Activated T-helper 1 cell treated with anti-CD3 and anti-CD28 coated beads, Interleukin-12 subunit alpha, Interleukin-12 subunit beta, Interleukin-2, Interleukin-4 antibody, amounts not matched to agents 30 ng/mL and 10 ng/mL and 1 ng/mL, durations not matched to agents 14 hours and 24 hours and 36 hours (primary cell): ENCODE results near the gene PMPCA. TPM values are rescaled to one million over a fixed set of nuclear protein-coding genes. Genes with fewer than 3 reads are reported as not detected.

Source experiments
- DNase-seq: peaks from one replicate; pipeline ENCODE4 v3.0.0; 2021; ENCODE audit warnings: low spot score
- H3K27ac Mint-ChIP-seq: one replicate; pipeline ENCODE4 v1.8.0; 2021; ENCODE audit warnings: mild to moderate bottlenecking, mixed read lengths
- H3K27me3 Mint-ChIP-seq: one replicate; pipeline ENCODE4 v1.8.0; 2022; ENCODE audit warnings: mild to moderate bottlenecking, moderate library complexity, mixed read lengths; ENCODE audit not compliant: insufficient read depth
- H3K36me3 Mint-ChIP-seq: one replicate; pipeline ENCODE4 v1.8.0; 2021; ENCODE audit warnings: low read depth, mixed read lengths
- H3K4me1 Mint-ChIP-seq: one replicate; pipeline ENCODE4 v1.8.0; 2021; ENCODE audit warnings: low read depth, mixed read lengths
- H3K4me3 Mint-ChIP-seq: one replicate; pipeline ENCODE4 v1.8.0; 2021; ENCODE audit warnings: mild to moderate bottlenecking, moderate library complexity, mixed read lengths
- H3K9me3 Mint-ChIP-seq: one replicate; pipeline ENCODE4 v1.8.0; 2021; ENCODE audit warnings: mixed read lengths
- intact Hi-C: fragments of 100-400 bp; cut with micrococcal nuclease; formaldehyde crosslinking; loops from one replicate; pipeline ENCODE4 v1.15.1; 2024
- total RNA-seq: library from RNA; stranded (reverse); gene quantifications from 2 replicates; pipeline ENCODE4 v1.2.3, GENCODE V29; 2022

The PMPCA gene
- total RNA-seq, 1 donor from 2014 or later, result 104 TPM

DNA sequence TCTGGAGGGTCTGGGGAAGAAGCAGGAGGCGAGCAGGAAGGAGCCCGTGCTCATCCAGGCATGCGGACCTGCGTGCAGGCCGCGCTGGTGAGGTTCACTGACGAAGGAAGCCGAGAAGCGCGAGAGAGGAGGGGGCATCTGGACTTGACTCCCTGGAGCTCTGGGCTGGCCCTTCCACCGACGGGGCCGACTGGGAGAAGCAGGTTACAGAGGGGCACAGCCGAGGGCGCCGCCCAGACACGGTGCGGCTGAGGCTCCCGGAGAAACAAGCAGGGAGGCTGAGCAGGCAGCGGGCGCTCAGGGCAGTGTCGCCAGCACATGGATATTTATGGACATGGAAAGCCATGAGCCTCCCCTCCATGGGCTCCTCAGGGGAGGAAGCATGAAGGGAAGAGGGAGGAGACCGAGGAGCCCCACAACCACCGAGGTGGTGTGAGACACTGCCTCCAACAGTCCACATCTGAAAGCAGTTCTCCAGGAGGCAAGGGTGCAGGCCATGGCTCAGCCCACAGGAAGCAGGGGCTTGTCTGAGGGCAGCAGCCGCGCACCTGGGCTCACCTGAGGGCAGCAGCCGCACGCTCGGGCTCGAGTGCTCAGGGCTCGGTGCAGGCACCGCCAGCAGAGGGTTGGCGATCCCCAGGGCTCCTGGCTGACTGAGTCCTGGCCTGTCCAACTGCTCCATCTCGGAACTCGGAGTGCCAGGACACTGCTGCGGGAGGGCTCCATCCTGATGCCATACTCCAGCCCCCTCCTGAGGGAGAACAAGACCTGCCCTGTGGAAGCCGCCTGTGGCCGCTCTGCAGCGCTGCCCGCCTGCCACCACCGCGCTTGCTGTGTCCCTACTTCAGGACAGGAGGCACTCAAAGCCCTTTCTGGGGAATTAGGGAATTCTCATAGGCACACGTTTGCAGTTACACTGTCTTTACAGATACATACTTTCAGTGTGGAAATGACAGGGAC is 44.9 kb downstream of the PMPCA start:
- no peak for DNase-seq
- H3K4me1 Mint-ChIP-seq, result no peaks in the 10 kb centered on the region
- H3K27ac Mint-ChIP-seq, result no peak overlapping the region
- H3K4me3 Mint-ChIP-seq, result no peak overlapping the region
- peaks cover 52% of the 10 kb centered on the region for H3K36me3 Mint-ChIP-seq
- intact Hi-C loops, result no loop called here
- no peaks in the 10 kb centered on the region for H3K9me3 Mint-ChIP-seq
- H3K27me3 Mint-ChIP-seq, result no peaks in the 10 kb centered on the region

GRCh38 chr9:136456258-136456657 is 45.8 kb downstream of the PMPCA start:
- Mint-ChIP-seq H3K36me3 (peaks cover 49% of the 10 kb centered on the region), H3K27me3 (no peaks in the 10 kb centered on the region), H3K27ac (no peak overlapping the region), H3K9me3 (no peaks in the 10 kb centered on the region), H3K4me1 (no peaks in the 10 kb centered on the region), H3K4me3 (no peak overlapping the region)
- no peak for DNase-seq
- intact Hi-C loops, result no loop called here

- no peak overlapping the region for H3K27ac Mint-ChIP-seq
- no peaks in the 10 kb centered on the region for H3K27me3 Mint-ChIP-seq
- H3K9me3 Mint-ChIP-seq, result no peaks in the 10 kb centered on the region
- peaks cover 53% of the 10 kb centered on the region for H3K36me3 Mint-ChIP-seq
- no peaks in the 10 kb centered on the region for H3K4me1 Mint-ChIP-seq
- no peak for DNase-seq
- intact Hi-C loops, result no loop called here
- H3K4me3 Mint-ChIP-seq, result no peak overlapping the region
Measured at GRCh38 chr9:136457326-136457725, 46.9 kb downstream of the PMPCA start.

GRCh38 chr9:136459425-136459824 is 49.0 kb downstream of the PMPCA start:
- Mint-ChIP-seq H3K27ac (no peak overlapping the region), H3K27me3 (no peaks in the 10 kb centered on the region), H3K36me3 (peaks cover 56% of the 10 kb centered on the region), H3K4me3 (no peak overlapping the region), H3K9me3 (no peaks in the 10 kb centered on the region), H3K4me1 (no peaks in the 10 kb centered on the region)
- intact Hi-C loops, result no loop called here
- no peak for DNase-seq

- H3K36me3 Mint-ChIP-seq, result peaks cover 54% of the 10 kb centered on the region
- H3K27me3 Mint-ChIP-seq, result no peaks in the 10 kb centered on the region
- intact Hi-C loops, result no loop called here
Measured at GRCh38 chr9:136460772-136461325, 50.4 kb downstream of the PMPCA start.

DNA sequence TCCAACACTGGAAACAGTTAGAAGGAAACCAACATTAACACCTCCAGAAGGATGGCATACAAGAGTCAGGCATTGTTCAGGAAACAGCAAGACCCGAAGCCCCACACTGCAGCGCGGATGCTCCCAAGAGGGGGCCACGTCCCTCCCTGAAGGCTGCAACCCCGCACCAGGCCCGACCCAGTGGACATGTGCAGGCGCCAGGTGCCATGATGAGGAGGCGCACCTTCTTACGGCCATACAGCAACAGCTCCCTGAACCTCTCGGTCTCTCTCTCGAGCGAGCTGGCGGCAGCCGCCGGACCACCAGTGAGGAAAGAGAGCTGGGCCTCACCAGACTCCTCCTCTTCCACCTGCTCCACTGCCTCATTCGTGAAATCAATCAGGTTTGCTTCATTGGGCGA is 52.2 kb downstream of the PMPCA start:
- Mint-ChIP-seq H3K27ac (no peak overlapping the region), H3K36me3 (peaks cover 56% of the 10 kb centered on the region), H3K4me1 (no peaks in the 10 kb centered on the region), H3K9me3 (no peaks in the 10 kb centered on the region), H3K4me3 (no peak overlapping the region), H3K27me3 (no peaks in the 10 kb centered on the region)
- no peak for DNase-seq
- intact Hi-C loops, result no loop called here

More at GRCh38 chr9:136460772-136461325, 50.4 kb downstream of the PMPCA start:
- no peak for DNase-seq
- Mint-ChIP-seq H3K4me3 (no peak overlapping the region), H3K4me1 (no peaks in the 10 kb centered on the region), H3K27ac (no peak overlapping the region), H3K9me3 (no peaks in the 10 kb centered on the region)

DNA sequence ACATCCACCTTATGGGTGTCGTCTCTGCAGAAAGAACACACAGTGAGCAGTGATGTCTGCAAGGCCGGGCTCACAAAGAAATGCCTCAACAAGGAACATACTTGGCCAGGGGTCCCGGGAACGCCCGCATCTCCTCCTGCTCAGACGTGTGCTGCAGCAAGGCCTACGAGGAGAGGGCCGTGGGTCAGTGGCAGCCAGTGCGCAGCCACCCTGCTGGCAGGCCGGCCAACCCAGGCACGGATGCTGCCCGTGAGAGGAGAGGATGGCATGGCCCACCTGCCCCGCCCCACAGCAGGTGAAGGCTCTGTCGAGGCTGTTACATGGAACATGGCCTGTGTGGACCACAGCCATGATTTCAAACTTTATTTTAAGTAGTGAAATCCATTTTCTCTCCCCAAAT is 53.1 kb downstream of the PMPCA start:
- no peak overlapping the region for H3K27ac Mint-ChIP-seq
- intact Hi-C loops, result no loop called here
- DNase-seq, result no peak
- H3K4me1 Mint-ChIP-seq, result no peaks in the 10 kb centered on the region
- H3K9me3 Mint-ChIP-seq, result no peaks in the 10 kb centered on the region
- H3K4me3 Mint-ChIP-seq, result no peak overlapping the region
- no peaks in the 10 kb centered on the region for H3K27me3 Mint-ChIP-seq
- peaks cover 52% of the 10 kb centered on the region for H3K36me3 Mint-ChIP-seq

- no peaks in the 10 kb centered on the region for H3K4me1 Mint-ChIP-seq
- no peaks in the 10 kb centered on the region for H3K27me3 Mint-ChIP-seq
- intact Hi-C loops, result no loop called here
- H3K36me3 Mint-ChIP-seq, result peaks cover 46% of the 10 kb centered on the region
- H3K9me3 Mint-ChIP-seq, result no peaks in the 10 kb centered on the region
- no peak overlapping the region for H3K27ac Mint-ChIP-seq
- H3K4me3 Mint-ChIP-seq, result no peak overlapping the region
- no peak for DNase-seq
Measured at GRCh38 chr9:136464241-136464640, 53.8 kb downstream of the PMPCA start.

- H3K9me3 Mint-ChIP-seq, result no peaks in the 10 kb centered on the region
- H3K36me3 Mint-ChIP-seq, result peaks cover 43% of the 10 kb centered on the region
- intact Hi-C loops, result no loop called here
- no peak overlapping the region for H3K4me3 Mint-ChIP-seq
- H3K27ac Mint-ChIP-seq, result no peak overlapping the region
- H3K4me1 Mint-ChIP-seq, result no peaks in the 10 kb centered on the region
- H3K27me3 Mint-ChIP-seq, result no peaks in the 10 kb centered on the region
- DNase-seq, result no peak
Measured at GRCh38 chr9:136465500-136466154, 55.2 kb downstream of the PMPCA start.

DNA sequence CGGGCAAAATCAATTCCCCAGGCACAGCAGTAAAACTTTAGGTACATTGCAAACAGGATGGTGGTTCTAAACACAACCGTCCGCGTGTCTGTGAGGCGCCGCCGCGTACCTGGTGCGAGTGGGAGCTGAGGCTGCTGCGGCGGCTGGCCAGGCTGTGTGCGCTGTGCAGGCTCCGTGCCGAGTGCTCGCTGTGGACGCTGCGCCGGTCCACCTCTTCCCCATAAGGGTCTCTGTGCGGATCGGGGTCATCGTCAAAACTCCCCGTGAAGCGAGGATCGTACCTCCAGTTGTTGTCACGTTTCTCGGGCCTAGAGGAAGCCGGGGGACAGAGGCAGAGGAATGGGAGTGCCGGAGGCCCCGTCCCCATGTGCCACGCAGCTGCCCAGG is 55.7 kb downstream of the PMPCA start:
- no peaks in the 10 kb centered on the region for H3K9me3 Mint-ChIP-seq
- no peak for DNase-seq
- H3K4me1 Mint-ChIP-seq, result no peaks in the 10 kb centered on the region
- no peak overlapping the region for H3K27ac Mint-ChIP-seq
- no peaks in the 10 kb centered on the region for H3K27me3 Mint-ChIP-seq
- intact Hi-C loops, result no loop called here
- H3K36me3 Mint-ChIP-seq, result peaks cover 40% of the 10 kb centered on the region
- no peak overlapping the region for H3K4me3 Mint-ChIP-seq

GRCh38 chr9:136467766-136468165 is 57.3 kb downstream of the PMPCA start:
- no peak overlapping the region for H3K27ac Mint-ChIP-seq
- H3K9me3 Mint-ChIP-seq, result no peaks in the 10 kb centered on the region
- no peak for DNase-seq
- intact Hi-C loops, result no loop called here
- H3K4me3 Mint-ChIP-seq, result no peak overlapping the region
- H3K36me3 Mint-ChIP-seq, result peaks cover 30% of the 10 kb centered on the region
- H3K27me3 Mint-ChIP-seq, result no peaks in the 10 kb centered on the region
- H3K4me1 Mint-ChIP-seq, result no peaks in the 10 kb centered on the region

GRCh38 chr9:136470356-136470755 is 59.9 kb downstream of the PMPCA start:
- intact Hi-C loops, result no loop called here
- H3K36me3 Mint-ChIP-seq, result peaks cover 24% of the 10 kb centered on the region
- no peaks in the 10 kb centered on the region for H3K27me3 Mint-ChIP-seq
- H3K4me3 Mint-ChIP-seq, result no peak overlapping the region
- H3K9me3 Mint-ChIP-seq, result no peaks in the 10 kb centered on the region
- DNase-seq, result no peak
- H3K27ac Mint-ChIP-seq, result no peak overlapping the region
- H3K4me1 Mint-ChIP-seq, result peaks cover 8% of the 10 kb centered on the region

DNA sequence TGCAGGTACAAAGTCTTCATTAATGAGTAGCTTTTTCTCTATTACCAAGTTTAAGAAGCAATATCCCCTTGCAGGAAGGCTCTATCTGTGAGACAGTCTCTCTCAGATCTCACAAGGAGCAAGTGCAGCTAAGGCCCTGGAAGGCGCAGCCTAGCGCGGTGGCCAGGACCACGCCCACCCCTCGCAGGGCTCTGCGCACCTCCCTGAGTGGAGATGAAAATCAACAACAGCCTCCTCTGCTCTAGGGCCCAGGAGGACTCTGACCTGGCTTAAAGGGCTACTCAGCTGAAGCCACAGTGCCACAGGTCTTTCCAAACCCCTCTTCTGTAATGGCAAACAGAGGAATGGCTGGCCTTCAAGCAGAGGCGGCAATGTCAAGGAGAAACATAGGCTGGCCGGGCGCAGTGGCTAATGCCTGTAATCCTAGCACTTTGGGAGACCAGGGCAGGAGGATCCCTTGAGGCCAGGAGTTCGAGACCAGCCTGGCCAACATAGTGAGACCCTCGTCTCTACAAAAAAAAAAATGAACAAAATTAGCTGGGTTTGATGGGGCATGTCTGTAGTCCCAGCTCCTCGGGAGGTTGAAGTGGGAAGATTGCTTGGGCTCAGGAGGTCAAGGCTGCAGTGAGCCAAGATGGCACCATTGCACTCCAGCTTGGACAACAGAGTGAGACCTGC is 60.5 kb downstream of the PMPCA start:
- Mint-ChIP-seq H3K27me3 (no peaks in the 10 kb centered on the region), H3K4me1 (peaks cover 8% of the 10 kb centered on the region), H3K27ac (no peak overlapping the region), H3K9me3 (no peaks in the 10 kb centered on the region), H3K36me3 (peaks cover 25% of the 10 kb centered on the region), H3K4me3 (no peak overlapping the region)
- intact Hi-C loops, result no loop called here
- no peak for DNase-seq
